Right lobe of liver (tissue), 6 donors: ENCODE measurements around the gene ADAP2. TPM values are rescaled to one million over a fixed set of nuclear protein-coding genes. Genes with fewer than 3 reads are reported as not detected.
"Not testable (repeated sequence)": the region's sequence is repeated elsewhere in the genome, so short reads cannot be mapped to it uniquely, and the experiment has no call there.

Source experiments
- ATAC-seq, 4 donors: fragments of 200-7000 bp; cut with Tn5 transposase; one replicate each; pipeline ENCODE4 v1.9.1; 2020; ENCODE audit warnings: mild to moderate bottlenecking in 4 of 4, moderate library complexity in 4 of 4
- DNase-seq, 3 donors: peaks; one replicate each; pipeline ENCODE4 v3.0.0-alpha.2; 2020
- H3K27ac ChIP-seq, 3 donors: fragments of 200-600 bp; one replicate each; pipeline ENCODE4 v1.8.0; 2022
- H3K27me3 ChIP-seq, 2 donors: fragments of 200-600 bp; one replicate each; pipeline ENCODE4 v1.8.0; 2022
- H3K36me3 ChIP-seq, 4 donors: fragments of 200-600 bp; sonication (generic) in 1 of 4; one replicate each; pipeline versions ENCODE4 v1.5.1 to v1.8.0; 2017 to 2022; ENCODE audit warnings: control low read depth in 1 of 4
- H3K4me1 ChIP-seq, 4 donors: fragments of 200-600 bp; sonication (generic) in 1 of 4; one replicate each; pipeline versions ENCODE4 v1.5.1 to v1.8.0; 2017 to 2022; ENCODE audit warnings: control low read depth in 1 of 4
- H3K4me3 ChIP-seq, 3 donors: fragments of 200-600 bp; one replicate each; pipeline ENCODE4 v1.8.0; 2022
- H3K9me3 ChIP-seq, 4 donors: fragments of 200-600 bp; sonication (generic) in 1 of 4; one replicate each; pipeline versions ENCODE4 v1.5.1 to v1.8.0; 2017 to 2022; ENCODE audit warnings: control low read depth in 1 of 4
- CTCF ChIP-seq, 4 donors: fragments of 200-600 bp in 3 of 4; fragments of 450-650 bp in 1 of 4; IDR thresholded peaks; one replicate each; pipeline versions ENCODE4 v1.5.1 to v1.8.0; 2016 to 2022; ENCODE audit warnings: antibody characterized with exemption in 4 of 4, mild to moderate bottlenecking in 2 of 4
- POLR2A ChIP-seq: fragments of 450-650 bp; IDR thresholded peaks from one replicate; pipeline ENCODE4 v1.6.1; 2017; ENCODE audit warnings: antibody characterized with exemption, mild to moderate bottlenecking
- WGBS: methylation state at CpG from one replicate; pipeline ENCODE4 v1.1.6; 2018; ENCODE audit warnings: low coverage, low lambda C conversion rate; ENCODE audit not compliant: insufficient coverage; ENCODE audit errors: missing lambda C conversion rate; 5-methylcytosine and 5-hydroxymethylcytosine counted together
- intact Hi-C, 2 donors: fragments of 100-400 bp; cut with DNase I; formaldehyde crosslinking; loops; one replicate each; pipeline versions ENCODE4 v1.11.2 to v1.14.1; 2022
- total RNA-seq, 6 experiments: library from RNA; depleted of rRNA in 2 of 6; stranded (reverse); fragments of >200 nt in 2 of 6; fragmentation: NEBNext Ultra II Directional in 3 of 6; extraction: Animal tissue kit (Norgen Biotek cat#: 25700) in 3 of 6; gene quantifications; one replicate each; pipeline versions ENCODE4 v1.1.0 to v1.2.4, GENCODE V29; 2016 to 2023
- donor health status: DM: no; HTN: yes; CAD: no.
- donor health status: DM: no; HTN: no; CAD: no.
- donor health status: DM: no; HTN: no; CAD: no.
- donor health status: DM: no; HTN: yes; CAD: no.
- donor health status: DM: no; HTN: yes; CAD: no.

The ADAP2 gene
- total RNA-seq, 6 experiments from 2014 or later = 5.4 to 13.2 (median 8.1) TPM

- intact Hi-C loops = no loop called here
- H3K27ac ChIP-seq = peak overlapping the region in 2 of 3 donors; percentile 47 to 60
Measured at GRCh38 chr17:30956764-30957374, 35.1 kb downstream of the ADAP2 start.

GRCh38 chr17:30957741-30958140 lies 36.0 kb downstream of the ADAP2 start:
- ATAC-seq = no peak
- H3K27ac ChIP-seq = no peak overlapping the region
- no peaks in the 10 kb centered on the region for H3K4me1 ChIP-seq
- no peaks in the 10 kb centered on the region for H3K9me3 ChIP-seq
- intact Hi-C loops = no loop called here
- 76% methylated on average over 3 of the region's 6 CpGs for WGBS
- DNase-seq = peak in 1 of 3 donors; percentile 41
- H3K4me3 ChIP-seq = no peak overlapping the region
- no peak for TF ChIP-seq CTCF (IDR thresholded peaks at IDR 0.05)
- H3K36me3 ChIP-seq = no peaks in the 10 kb centered on the region
- no peaks in the 10 kb centered on the region for H3K27me3 ChIP-seq

More at GRCh38 chr17:30956764-30957374, 35.1 kb downstream of the ADAP2 start:
- Histone ChIP-seq H3K4me1 (no peaks in the 10 kb centered on the region), H3K36me3 (no peaks in the 10 kb centered on the region), H3K9me3 (no peaks in the 10 kb centered on the region), H3K4me3 (no peak overlapping the region), H3K27me3 (no peaks in the 10 kb centered on the region)
- TF ChIP-seq CTCF (IDR thresholded peaks at IDR 0.05) (no peak), POLR2A (no peak)
- 45% methylated on average over 7 of the region's 8 CpGs for WGBS
- peak in 2 of 4 donors; percentile 10 to 14 for ATAC-seq
- peak in 1 of 3 donors; percentile 45 for DNase-seq

- no peak for TF ChIP-seq POLR2A
- ATAC-seq (peak in 2 of 4 donors; percentile 12 to 17), DNase-seq (peak in 1 of 3 donors; percentile 41)
- no peak overlapping the region for H3K27ac ChIP-seq
- H3K4me1 ChIP-seq = no peaks in the 10 kb centered on the region
- H3K36me3 ChIP-seq = no peaks in the 10 kb centered on the region
- 37% methylated on average over 7 of the region's 7 CpGs for WGBS
- no peak overlapping the region for H3K4me3 ChIP-seq
- no peaks in the 10 kb centered on the region for H3K27me3 ChIP-seq
- H3K9me3 ChIP-seq = no peaks in the 10 kb centered on the region
- intact Hi-C loops = no loop called here
Measured at GRCh38 chr17:30958187-30958586, 36.4 kb downstream of the ADAP2 start.

GRCh38 chr17:30961209-30962188 lies 39.8 kb downstream of the ADAP2 start:
- Histone ChIP-seq H3K4me1 (no peaks in the 10 kb centered on the region), H3K27ac (no peak overlapping the region), H3K27me3 (no peaks in the 10 kb centered on the region), H3K4me3 (no peak overlapping the region), H3K9me3 (no peaks in the 10 kb centered on the region), H3K36me3 (no peaks in the 10 kb centered on the region)
- TF ChIP-seq POLR2A (no peak), CTCF (IDR thresholded peaks at IDR 0.05) (no peak)
- DNase-seq = no peak
- ATAC-seq = peak in 3 of 4 donors; percentile 14 to 35 (median 26)
- intact Hi-C loops = no loop called here
- 77% methylated on average over 8 of the region's 9 CpGs for WGBS

GRCh38 chr17:30964312-30964711 lies 42.6 kb downstream of the ADAP2 start:
- peak in 2 of 4 donors; percentile 14 to 80 for ATAC-seq
- intact Hi-C loops, H3K36me3 ChIP-seq, DNase-seq, H3K4me3 ChIP-seq, H3K9me3 ChIP-seq, H3K27ac ChIP-seq, H3K4me1 ChIP-seq, H3K27me3 ChIP-seq: not testable (repeated sequence)
- 69% methylated on average over 3 of the region's 8 CpGs for WGBS
